HG03064 (cell line): ENCODE measurements around the gene MS4A4E.
"Not testable (repeated sequence)": the region's sequence is repeated elsewhere in the genome, so short reads cannot be mapped to it uniquely, and the experiment has no call there.

Experiments
- ATAC-seq: cut with Tn5 transposase; IDR thresholded peaks from one replicate; pipeline ENCODE4 v1.9.1; 2021; ENCODE audit warnings: low read depth; ENCODE audit not compliant: unreplicated experiment

Gene MS4A4E

GRCh38 chr11:60242740-60243239, at the start of gene MS4A4E:
MS4A4E (minus strand) TSS chr11:60243137; CDS start chr11:60230055, 13,082 bp downstream.
- ATAC-seq: no peak

DNA sequence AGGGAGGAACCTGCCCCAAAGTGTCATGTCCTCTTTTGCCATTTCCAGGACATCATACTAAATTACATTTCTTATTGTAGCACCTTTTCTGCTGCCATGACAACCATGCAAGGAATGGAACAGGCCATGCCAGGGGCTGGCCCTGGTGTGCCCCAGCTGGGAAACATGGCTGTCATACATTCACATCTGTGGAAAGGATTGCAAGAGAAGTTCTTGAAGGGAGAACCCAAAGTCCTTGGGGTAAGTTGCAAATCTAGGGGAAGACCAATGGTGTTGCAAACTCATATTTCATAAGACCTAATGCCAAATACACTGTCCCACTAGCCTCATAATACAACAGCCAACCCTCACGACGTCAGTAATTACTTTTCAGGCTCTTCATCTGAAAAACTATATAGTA, 49.2 kb upstream of the MS4A4E start:
- ATAC-seq: no peak

GRCh38 chr11:60288531-60288930, 45.6 kb upstream of the MS4A4E start:
- ATAC-seq: no peak

DNA sequence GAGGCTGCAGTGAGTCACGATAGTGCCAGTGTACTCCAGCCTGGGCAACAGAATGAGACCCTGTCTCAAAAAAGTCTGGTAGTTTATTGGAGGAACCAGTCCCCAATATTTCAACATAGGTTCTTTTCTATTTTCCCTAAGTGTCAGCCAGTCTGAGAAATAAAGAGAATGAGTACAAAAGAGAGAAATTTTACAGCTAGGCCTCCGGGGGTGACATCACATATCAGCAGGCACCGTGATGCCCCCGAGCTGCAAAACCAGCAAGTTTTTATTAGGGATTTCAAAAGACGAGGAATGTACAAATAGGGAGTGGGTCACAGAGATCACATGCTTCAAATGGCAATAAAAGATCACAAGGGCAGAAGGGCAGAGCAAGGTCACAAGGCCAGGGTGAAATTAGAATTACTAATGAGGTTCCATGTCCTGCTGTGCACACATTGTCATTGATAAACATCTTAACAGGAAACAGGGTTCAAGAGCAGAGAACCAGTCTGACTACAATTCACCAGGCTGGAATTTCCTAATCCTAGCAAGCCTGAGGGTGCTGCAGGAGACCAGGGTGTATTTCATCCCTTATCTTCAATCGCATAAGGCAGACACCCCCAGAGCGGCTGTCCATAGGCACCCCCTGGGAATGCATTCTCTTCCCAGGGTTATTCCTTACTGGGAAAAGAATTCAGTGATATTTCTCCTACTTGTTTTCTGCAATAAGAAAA, 42.6 kb upstream of the MS4A4E start:
- ATAC-seq: not testable (repeated sequence)

GRCh38 chr11:60282286-60282685, 39.3 kb upstream of the MS4A4E start:
- ATAC-seq: no peak

- no peak for ATAC-seq
Measured at GRCh38 chr11:60281485-60281884, 38.5 kb upstream of the MS4A4E start.

DNA sequence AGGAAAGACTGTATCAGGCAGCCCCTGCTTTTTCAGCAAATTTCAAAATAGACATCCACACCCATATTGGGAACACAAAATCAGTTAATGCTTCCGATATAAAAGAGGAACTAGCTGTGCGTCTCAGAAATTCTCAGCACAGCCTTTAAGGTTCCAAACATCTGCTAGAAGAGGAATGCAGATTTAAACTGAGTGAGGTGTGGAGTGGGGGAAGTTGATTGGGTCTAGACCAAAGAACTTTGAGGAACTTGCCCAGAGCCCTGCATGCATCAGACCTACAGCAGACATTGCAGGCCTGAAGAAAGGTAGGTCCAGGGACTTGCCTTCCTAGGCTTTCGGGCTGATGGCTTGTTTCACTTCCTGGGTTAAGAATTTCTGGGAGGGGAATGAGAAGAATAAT, 37.5 kb upstream of the MS4A4E start, which contains the start of gene MS4A4A:
Gene MS4A4A, plus strand, starts transcription at position 255 of the 400 bp plus-strand sequence. Its CDS starts 10 bp downstream, at position 265.
- no peak for ATAC-seq

DNA sequence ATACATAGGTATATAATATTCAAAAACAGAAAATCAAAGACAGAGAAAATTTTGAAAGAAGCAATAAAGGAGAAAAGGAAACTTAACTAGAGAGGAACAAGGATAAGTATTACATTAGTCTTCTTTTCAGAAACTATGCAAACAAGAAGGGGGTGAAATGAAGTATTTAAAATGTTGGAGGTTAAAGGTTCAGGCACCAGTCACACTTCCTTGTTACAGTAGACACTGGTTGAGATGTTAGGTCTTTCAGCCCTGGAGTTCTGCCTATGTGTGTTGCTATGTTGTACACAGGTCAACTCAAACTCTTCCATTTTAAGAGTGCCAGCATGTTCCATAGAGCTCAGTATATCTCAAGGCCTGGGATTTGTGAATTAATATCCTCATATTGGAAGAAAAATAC, 31.5 kb upstream of the MS4A4E start:
- ATAC-seq: no peak

DNA sequence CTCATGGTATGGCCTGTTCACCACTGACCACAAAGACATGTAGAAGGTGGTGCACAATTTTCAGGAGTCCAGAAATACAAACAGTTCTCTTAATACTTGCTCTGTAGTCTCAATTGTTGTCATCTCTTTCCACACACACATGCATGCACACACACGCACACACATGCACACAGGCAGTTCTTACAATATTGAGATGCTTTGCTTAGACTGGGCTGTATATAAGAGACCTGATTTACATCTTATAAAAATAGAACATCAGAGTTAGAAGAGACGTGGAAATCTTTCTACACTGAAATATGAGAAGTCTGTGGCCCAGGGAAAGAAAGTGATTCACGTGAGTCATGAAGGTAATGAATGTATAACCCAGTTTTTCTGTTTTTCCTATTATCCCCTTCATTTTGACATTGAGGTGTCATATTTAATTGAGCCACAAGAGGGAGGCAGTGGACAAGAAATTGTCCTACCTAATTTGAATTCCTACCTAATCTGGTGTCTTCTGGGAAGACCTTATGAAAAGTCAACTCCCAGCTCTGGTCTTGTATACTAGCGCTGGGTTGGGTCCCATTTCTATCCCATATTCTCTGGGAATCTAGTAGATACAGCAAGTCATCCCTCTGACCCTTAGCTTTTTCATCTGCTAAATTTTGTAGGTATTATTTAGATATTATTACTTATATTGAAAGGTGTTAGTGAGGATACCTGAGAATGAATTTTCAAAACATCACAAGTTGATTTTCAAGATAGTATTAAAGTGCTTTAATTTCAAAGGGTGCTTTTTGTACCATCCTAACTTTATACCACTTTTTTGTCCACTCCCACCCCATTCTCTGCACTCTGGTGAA, 22.7 kb upstream of the MS4A4E start:
- no peak for ATAC-seq

DNA sequence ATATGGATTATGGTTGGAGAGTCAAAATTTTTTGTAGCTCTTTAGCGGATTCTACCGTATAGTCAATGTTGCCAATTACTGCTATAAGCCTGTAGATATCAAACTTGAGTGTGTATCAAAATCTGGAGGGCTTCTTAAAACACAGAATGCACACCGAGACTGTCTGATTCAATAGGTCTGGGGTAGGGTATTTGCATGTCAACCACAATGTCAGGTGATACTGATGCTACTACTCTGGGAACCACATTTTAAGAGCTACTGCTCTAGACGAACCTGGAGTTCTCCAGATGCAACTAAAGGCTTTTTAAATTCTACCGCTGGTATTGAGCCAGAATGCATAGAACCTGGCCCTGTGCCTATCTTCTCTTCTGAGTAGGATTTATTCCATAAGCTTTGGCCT, 21.7 kb upstream of the MS4A4E start:
- no peak for ATAC-seq

DNA sequence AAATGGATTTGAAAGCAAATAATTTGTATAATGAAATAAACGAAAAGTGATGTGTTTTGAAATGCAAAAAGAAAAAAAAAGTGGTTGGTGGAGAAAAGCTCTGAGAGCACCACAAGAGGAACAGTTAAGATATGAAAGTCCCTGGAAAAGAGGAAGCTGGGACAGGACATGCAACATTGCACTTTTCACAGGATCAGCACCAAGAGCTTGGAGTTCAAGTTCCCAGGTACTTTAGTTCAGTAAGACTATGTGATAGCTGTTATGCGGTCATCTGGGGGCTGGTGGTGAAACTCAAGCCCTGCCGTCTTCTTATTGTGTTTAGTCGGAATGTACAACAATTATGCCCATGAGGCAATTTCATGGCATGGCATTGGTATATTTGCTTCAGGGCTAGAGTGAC, 20.5 kb upstream of the MS4A4E start:
- no peak for ATAC-seq

- ATAC-seq: no peak
Measured at GRCh38 chr11:60261014-60261413, 18.1 kb upstream of the MS4A4E start.

GRCh38 chr11:60257956-60258722, 15.2 kb upstream of the MS4A4E start:
- ATAC-seq: no peak

DNA sequence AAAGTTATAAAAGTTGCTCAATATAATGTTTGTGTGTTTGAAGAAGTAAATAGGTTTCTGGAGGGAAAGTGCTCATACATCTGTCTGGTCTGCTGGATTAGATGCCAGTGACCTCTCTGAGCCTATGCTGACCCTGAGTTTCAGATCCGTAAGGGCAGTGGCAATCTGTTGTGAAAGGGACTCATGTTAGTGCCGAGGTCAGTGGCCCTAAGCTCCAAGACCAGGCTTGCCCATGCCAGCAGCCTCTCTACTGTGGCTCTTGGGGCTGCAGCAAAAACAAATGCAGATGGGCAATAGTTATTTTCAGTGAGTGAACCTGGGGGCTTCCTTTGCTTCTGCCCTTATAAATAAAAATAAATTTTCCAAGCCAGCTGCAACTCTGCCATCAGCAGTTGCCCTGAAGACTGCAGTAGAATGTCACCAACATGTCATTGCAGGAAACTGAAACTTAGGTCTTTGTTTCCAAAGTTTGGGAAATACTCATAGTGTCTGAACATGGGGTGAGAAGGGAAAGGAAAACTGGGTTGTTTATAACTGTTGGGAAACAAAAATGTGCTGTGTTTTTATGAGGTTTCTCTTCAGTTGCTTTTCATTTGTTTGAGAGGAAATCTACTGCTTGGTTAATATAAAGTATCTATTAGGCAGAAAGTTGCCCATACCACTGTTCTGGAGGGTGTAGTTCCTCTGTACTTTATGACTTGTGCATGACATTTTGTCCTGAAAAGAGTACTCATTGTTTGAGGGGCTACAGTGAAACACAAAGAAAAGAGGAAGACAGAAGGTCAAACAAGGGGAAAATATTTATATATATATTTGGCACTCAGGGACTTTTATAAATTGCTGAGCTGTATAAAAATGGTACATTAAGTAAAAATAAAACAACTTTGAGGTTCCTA, 9.5 kb upstream of the MS4A4E start:
- ATAC-seq: no peak

- no peak for ATAC-seq
Measured at GRCh38 chr11:60251485-60252212, 8.7 kb upstream of the MS4A4E start.

- ATAC-seq: no peak
Measured at GRCh38 chr11:60241786-60242185, 1.2 kb downstream of the MS4A4E start.

GRCh38 chr11:60240662-60241061, 2.3 kb downstream of the MS4A4E start:
- no peak for ATAC-seq

GRCh38 chr11:60235321-60235720, 7.6 kb downstream of the MS4A4E start:
- no peak for ATAC-seq

GRCh38 chr11:60230681-60231080, 12.3 kb downstream of the MS4A4E start:
- no peak for ATAC-seq
